ENCODE data around the gene NFYC.

DNA sequence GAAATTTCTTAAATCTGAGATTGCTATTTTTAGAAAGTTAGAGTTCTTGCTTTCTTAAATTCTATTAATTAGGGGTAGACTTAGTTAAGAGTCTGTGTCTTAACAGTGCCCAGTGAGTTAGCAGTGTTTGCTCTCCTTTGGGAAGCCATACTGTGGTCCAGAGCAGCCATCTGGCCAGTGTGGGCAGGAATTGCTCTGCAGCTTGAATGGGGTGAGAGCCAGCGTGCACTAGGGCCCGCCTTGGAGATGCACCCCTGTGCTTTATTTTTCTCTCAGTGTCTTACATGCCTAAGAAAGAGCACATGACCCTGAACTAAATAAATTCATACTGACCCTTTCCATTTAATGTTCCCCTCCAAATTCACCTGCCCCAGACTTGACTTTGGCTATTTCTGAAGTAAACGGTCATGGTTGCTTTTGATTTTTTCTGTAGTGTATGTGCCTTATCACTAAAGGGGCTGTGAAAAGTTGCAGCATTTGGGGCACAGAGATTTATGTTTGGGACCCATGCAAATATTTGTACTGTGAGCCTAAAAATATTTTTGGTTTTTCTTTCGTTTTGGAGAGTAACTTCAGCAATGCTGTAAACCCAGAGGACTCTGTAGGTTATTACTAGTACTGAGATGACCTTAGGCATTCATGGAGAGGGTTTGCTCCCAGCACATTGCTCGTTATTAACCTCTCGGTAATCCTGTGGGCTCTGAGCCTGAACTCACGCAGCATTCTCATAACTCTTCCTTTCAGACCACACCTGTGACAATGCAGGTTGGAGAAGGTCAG is 70.8 kb downstream of the NFYC start:
- TF ChIP-seq, protein P1, sequence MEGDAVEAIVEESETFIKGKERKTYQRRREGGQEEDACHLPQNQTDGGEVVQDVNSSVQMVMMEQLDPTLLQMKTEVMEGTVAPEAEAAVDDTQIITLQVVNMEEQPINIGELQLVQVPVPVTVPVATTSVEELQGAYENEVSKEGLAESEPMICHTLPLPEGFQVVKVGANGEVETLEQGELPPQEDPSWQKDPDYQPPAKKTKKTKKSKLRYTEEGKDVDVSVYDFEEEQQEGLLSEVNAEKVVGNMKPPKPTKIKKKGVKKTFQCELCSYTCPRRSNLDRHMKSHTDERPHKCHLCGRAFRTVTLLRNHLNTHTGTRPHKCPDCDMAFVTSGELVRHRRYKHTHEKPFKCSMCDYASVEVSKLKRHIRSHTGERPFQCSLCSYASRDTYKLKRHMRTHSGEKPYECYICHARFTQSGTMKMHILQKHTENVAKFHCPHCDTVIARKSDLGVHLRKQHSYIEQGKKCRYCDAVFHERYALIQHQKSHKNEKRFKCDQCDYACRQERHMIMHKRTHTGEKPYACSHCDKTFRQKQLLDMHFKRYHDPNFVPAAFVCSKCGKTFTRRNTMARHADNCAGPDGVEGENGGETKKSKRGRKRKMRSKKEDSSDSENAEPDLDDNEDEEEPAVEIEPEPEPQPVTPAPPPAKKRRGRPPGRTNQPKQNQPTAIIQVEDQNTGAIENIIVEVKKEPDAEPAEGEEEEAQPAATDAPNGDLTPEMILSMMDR (IDR thresholded peaks at IDR 0.05 in 2 of 3, conservative IDR thresholded peaks at IDR 0.05 in 1 of 3; ENCODE audit: borderline replicate concordance in 1 of 3, insufficient read depth in 1 of 3, low read depth in 2 of 3, low read length in 2 of 3) = no peak
- TF ChIP-seq RAD21 (IDR thresholded peaks at IDR 0.05; ENCODE audit: low read depth) = no peak
- TF ChIP-seq SRF (IDR thresholded peaks at IDR 0.05; ENCODE audit: low read depth) = no peak
- no peak for TF ChIP-seq POLR2A (IDR thresholded peaks at IDR 0.05; ENCODE audit: borderline replicate concordance, extremely low read depth, insufficient read depth, insufficient read length)
- TF ChIP-seq SIN3A (IDR thresholded peaks at IDR 0.05; ENCODE audit: low read depth) = no peak
- no peak for TF ChIP-seq EGR1 (IDR thresholded peaks at IDR 0.05; ENCODE audit: low read depth)
